ENCODE results near the gene PDXK.

DNA sequence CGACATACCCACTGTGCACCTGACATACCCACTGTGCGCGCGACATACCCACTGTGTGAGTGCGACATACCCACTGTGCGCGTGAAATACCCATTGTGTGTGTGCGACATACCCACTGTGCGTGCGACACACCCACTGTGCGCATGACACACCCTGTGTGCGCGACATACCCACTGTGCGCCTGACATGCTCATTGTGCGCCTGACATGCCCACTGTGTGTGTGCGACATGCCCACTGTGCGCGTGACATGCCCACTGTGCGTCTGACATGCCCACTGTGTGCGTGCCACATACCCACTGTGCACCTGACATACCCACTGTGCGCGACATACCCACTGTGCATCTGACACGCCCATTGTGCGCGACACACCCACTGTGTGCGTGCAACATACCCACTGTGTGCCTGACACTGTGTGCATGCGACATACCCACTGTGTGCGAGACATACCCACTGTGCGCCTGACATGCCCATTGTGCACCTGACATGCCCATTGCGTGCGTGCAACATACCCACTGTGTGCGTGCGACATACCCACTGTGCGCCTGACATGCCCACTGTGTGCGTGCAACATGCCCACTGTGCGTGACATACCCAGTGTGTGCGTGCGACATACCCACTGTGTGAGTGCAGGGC is 68.0 kb downstream of the PDXK start:
- no peak for TF ChIP-seq RFX5 (IDR thresholded peaks at IDR 0.05; ENCODE audit: low read depth, low read length)
- TF ChIP-seq, protein P1, sequence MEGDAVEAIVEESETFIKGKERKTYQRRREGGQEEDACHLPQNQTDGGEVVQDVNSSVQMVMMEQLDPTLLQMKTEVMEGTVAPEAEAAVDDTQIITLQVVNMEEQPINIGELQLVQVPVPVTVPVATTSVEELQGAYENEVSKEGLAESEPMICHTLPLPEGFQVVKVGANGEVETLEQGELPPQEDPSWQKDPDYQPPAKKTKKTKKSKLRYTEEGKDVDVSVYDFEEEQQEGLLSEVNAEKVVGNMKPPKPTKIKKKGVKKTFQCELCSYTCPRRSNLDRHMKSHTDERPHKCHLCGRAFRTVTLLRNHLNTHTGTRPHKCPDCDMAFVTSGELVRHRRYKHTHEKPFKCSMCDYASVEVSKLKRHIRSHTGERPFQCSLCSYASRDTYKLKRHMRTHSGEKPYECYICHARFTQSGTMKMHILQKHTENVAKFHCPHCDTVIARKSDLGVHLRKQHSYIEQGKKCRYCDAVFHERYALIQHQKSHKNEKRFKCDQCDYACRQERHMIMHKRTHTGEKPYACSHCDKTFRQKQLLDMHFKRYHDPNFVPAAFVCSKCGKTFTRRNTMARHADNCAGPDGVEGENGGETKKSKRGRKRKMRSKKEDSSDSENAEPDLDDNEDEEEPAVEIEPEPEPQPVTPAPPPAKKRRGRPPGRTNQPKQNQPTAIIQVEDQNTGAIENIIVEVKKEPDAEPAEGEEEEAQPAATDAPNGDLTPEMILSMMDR (IDR thresholded peaks at IDR 0.05 in 2 of 3, conservative IDR thresholded peaks at IDR 0.05 in 1 of 3; ENCODE audit: control insufficient read depth in 2 of 3, extremely low read depth in 1 of 3, insufficient read depth in 1 of 3, low read depth in 3 of 3, low read length in 3 of 3), result no peak
- TF ChIP-seq, protein P2, sequence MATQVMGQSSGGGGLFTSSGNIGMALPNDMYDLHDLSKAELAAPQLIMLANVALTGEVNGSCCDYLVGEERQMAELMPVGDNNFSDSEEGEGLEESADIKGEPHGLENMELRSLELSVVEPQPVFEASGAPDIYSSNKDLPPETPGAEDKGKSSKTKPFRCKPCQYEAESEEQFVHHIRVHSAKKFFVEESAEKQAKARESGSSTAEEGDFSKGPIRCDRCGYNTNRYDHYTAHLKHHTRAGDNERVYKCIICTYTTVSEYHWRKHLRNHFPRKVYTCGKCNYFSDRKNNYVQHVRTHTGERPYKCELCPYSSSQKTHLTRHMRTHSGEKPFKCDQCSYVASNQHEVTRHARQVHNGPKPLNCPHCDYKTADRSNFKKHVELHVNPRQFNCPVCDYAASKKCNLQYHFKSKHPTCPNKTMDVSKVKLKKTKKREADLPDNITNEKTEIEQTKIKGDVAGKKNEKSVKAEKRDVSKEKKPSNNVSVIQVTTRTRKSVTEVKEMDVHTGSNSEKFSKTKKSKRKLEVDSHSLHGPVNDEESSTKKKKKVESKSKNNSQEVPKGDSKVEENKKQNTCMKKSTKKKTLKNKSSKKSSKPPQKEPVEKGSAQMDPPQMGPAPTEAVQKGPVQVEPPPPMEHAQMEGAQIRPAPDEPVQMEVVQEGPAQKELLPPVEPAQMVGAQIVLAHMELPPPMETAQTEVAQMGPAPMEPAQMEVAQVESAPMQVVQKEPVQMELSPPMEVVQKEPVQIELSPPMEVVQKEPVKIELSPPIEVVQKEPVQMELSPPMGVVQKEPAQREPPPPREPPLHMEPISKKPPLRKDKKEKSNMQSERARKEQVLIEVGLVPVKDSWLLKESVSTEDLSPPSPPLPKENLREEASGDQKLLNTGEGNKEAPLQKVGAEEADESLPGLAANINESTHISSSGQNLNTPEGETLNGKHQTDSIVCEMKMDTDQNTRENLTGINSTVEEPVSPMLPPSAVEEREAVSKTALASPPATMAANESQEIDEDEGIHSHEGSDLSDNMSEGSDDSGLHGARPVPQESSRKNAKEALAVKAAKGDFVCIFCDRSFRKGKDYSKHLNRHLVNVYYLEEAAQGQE (IDR thresholded peaks at IDR 0.05; ENCODE audit: low read depth, low read length), result no peak
- TF ChIP-seq, protein P3, sequence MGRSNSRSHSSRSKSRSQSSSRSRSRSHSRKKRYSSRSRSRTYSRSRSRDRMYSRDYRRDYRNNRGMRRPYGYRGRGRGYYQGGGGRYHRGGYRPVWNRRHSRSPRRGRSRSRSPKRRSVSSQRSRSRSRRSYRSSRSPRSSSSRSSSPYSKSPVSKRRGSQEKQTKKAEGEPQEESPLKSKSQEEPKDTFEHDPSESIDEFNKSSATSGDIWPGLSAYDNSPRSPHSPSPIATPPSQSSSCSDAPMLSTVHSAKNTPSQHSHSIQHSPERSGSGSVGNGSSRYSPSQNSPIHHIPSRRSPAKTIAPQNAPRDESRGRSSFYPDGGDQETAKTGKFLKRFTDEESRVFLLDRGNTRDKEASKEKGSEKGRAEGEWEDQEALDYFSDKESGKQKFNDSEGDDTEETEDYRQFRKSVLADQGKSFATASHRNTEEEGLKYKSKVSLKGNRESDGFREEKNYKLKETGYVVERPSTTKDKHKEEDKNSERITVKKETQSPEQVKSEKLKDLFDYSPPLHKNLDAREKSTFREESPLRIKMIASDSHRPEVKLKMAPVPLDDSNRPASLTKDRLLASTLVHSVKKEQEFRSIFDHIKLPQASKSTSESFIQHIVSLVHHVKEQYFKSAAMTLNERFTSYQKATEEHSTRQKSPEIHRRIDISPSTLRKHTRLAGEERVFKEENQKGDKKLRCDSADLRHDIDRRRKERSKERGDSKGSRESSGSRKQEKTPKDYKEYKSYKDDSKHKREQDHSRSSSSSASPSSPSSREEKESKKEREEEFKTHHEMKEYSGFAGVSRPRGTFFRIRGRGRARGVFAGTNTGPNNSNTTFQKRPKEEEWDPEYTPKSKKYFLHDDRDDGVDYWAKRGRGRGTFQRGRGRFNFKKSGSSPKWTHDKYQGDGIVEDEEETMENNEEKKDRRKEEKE (IDR thresholded peaks at IDR 0.05), result no peak
- TF ChIP-seq, protein P4, sequence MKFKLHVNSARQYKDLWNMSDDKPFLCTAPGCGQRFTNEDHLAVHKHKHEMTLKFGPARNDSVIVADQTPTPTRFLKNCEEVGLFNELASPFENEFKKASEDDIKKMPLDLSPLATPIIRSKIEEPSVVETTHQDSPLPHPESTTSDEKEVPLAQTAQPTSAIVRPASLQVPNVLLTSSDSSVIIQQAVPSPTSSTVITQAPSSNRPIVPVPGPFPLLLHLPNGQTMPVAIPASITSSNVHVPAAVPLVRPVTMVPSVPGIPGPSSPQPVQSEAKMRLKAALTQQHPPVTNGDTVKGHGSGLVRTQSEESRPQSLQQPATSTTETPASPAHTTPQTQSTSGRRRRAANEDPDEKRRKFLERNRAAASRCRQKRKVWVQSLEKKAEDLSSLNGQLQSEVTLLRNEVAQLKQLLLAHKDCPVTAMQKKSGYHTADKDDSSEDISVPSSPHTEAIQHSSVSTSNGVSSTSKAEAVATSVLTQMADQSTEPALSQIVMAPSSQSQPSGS (IDR thresholded peaks at IDR 0.05; ENCODE audit: low read length), result no peak
- TF ChIP-seq ZSCAN29 (IDR thresholded peaks at IDR 0.05), result no peak
- no peak for TF ChIP-seq SP1 (IDR thresholded peaks at IDR 0.05; ENCODE audit: low read depth, low read length)
- TF ChIP-seq TCF12 (IDR thresholded peaks at IDR 0.05; ENCODE audit: low read depth, low read length), result no peak
- TF ChIP-seq POLR2AphosphoS5 (IDR thresholded peaks at IDR 0.05; ENCODE audit: low read length), result no peak
- TF ChIP-seq POLR2A (IDR thresholded peaks at IDR 0.05; ENCODE audit: low read depth, low read length), result no peak
- TF ChIP-seq, protein P5, sequence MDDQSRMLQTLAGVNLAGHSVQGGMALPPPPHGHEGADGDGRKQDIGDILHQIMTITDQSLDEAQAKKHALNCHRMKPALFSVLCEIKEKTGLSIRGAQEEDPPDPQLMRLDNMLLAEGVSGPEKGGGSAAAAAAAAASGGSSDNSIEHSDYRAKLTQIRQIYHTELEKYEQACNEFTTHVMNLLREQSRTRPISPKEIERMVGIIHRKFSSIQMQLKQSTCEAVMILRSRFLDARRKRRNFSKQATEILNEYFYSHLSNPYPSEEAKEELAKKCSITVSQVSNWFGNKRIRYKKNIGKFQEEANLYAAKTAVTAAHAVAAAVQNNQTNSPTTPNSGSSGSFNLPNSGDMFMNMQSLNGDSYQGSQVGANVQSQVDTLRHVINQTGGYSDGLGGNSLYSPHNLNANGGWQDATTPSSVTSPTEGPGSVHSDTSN (IDR thresholded peaks at IDR 0.05; ENCODE audit: insufficient replicate concordance, low read depth, low read length), result no peak
- TF ChIP-seq SIX5 (IDR thresholded peaks at IDR 0.05; ENCODE audit: low read depth, low read length, severe bottlenecking), result no peak
- TF ChIP-seq GABPA (IDR thresholded peaks at IDR 0.05; ENCODE audit: low read depth), result no peak
- no peak for TF ChIP-seq RBBP5 (conservative IDR thresholded peaks at IDR 0.05)

Measured in GM12878 (cell line).